ENCODE results near the gene CDK19.
"Not testable (repeated sequence)": the region's sequence is repeated elsewhere in the genome, so short reads cannot be mapped to it uniquely, and the experiment has no call there.

CDK19 gene

DNA sequence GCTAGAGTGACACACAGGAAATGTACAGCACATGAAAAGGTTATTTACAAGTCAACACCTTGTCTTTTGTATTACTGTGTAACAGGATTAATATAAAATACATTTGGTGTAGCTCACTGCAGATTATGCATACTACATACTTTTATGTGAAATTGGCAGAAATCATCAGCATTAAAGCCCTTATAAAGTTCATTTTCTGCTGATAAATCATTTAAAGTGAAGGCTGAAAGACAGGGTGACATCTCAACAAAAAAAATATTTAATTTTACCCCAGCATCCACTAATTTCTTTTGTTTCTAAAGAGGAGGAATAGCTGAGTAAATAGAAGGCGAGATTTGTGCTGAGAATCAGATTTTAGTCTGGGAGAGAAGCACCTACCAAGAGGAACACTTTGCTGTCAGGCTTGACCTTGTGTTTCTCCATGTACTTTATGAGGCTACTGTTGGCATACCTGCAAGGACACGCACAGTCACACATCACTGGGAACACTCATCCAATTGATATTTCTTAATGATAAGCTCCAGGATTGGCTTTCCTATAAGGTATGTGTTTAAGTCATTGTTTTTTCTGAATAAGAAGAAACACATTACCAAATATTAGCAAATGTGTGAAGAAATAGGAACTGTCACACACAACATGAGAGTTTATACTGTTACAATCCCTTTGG, 192.2 kb downstream of the CDK19 start:
- no peak for DNase-seq

DNA sequence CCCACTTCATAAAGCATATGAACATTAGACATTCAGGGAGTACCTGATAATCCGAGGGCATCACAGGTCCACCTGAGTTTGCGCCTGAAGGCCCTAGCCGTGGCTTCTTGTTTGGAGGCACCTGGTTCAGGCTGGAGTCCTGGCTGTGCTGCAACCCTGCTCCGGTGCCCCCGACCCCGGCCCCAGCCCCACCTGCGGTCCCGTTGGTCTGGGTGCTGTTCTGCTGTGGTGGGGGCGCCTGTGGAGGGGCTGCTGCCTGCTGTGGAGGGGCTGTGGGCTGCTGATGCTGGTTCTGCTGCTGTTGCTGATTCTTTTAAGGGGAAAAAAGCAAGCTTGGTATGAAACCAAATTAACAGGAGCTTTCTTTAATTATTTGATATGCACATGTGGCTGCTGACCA, 194.2 kb downstream of the CDK19 start:
- DNase-seq = no peak

DNA sequence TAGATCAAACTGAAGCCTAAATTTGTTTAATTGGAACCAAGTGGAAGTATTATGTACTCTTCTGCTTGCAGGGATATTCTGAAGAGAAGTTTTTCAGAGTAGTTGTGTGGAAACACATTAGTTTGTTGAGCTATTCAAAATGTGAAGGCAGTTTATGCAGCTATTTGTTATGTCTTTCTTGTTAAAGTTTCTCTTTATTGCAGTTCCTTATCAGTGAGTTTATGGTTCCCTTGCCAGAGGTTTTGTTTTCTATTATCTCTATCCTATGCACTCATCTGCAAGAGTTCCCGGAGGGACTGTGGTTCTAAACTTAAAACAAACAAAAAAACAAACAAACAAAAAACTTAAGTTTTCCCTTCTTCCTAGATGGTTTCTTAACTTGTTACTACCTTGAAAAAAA, 195.2 kb downstream of the CDK19 start:
- no peak for DNase-seq

DNA sequence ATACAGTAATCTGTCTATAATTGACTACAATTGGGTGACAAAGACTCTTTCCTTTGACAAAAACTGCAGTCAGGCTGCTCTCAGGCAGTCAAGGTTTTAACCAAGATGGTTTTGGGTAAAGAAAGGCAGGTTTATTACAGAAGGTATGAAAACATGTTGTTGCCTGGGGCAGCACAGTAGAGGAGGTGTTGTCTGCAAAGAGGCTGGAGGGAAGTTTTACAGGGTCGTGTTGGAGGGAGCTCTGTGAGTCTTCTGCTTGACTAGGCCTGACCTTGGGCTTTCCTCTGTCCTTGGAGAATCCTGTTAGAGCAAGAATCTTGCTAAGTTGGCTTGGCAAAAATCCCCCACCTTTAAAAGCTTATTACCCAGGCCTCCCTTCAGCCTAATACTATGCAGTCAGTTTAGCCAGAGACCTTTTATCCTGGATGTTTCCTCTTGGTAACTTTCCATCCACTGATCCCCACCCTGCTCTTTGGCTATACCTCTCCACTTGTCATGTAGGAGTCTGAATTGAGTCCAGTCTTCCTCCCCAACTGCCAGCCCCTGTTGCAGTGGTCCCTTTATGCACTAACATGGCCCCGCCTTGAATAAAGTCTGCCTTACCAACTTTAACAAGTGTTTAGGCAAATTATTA, 195.9 kb downstream of the CDK19 start:
- no peak for DNase-seq

DNA sequence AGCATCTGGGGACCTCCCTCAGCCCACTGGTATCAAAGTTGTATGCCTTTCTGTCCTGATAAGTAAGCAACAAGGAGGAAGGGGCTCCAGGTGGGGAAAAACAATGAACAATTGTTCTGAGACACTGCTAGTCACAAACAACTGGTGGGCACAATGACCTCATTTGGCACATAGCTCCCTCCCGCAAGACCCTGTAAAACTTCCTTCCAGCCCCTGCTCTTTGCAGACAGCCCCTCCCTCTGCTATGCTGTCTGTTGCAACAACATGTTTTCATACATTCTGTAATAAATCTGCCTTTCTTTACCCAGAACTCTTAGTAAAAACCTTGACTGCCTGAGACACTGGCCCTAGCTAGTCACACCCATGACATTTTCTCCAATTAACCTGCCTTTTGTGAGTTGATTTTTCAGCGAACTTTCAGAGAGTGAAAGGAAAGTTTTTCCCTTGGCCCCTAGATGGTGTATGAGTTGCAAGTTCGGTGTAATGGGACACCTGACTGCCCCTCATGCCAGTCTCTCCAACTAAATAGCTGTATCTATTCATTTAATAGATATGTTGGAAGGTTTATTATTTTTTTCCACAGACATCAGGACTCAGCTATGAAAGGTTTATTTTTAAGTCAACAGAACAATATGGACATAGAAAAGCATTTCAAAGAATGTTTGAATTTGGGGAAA, 196.5 kb downstream of the CDK19 start:
- DNase-seq = peak in 1 of 51 donors; percentile 68

DNA sequence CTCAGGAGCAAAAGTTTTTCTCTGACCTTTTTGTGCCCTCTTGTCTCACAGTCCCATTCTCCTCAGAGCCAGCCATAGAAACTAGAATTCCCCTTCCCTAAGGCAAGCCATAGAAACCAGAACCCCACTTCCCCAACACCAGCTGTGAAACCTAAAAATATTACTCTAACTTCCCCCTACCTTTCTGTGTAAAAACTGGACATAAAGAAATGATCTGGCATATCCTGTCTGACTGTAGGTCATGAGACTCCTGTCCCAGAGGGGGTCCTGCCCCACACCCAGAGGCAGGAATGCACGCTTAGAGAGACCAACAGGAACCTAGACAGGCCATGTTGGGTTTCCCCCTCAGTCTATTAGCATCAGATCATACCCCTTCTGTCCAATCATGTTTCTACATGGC, 198.2 kb downstream of the CDK19 start:
- DNase-seq = no peak

DNA sequence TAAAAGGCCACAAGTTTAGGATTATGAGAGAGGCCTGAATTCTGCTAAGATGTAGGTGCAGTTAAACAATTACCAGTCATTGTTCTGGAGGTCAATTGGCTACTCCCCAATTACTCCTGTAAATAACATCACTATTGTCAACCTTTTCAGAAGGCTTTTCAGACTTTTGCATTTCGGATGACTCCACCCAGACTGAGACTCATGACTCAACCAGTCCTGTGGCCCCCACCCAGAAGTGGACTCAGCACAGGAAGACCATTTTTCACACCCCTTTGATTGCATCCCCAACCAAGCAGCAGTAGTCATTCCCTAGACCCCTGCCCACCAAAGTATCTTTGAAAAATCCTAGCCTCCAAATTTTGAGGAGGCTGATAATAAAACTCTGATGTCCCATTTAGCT, 199.5 kb downstream of the CDK19 start:
- no peak for DNase-seq

DNA sequence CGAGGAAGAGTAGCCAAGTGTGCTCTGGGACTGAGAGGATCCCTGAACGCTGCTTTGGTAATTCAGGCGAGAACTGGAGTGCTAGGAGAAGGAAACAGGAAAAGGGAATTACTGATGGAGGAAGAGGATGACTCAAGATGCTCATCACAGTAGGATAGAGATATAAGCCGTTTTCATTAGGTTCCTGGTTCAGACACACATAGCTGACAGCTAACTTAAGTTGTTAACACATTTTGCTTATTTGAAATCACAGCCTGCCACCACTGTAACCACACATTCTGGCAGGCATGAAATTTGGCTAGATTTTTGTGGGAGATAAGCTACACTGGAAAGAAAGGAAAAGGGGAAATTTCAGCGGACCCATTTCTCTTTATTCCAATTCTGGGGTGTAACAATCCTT, 200.7 kb downstream of the CDK19 start:
- DNase-seq = peak in 1 of 51 donors; percentile 42

DNA sequence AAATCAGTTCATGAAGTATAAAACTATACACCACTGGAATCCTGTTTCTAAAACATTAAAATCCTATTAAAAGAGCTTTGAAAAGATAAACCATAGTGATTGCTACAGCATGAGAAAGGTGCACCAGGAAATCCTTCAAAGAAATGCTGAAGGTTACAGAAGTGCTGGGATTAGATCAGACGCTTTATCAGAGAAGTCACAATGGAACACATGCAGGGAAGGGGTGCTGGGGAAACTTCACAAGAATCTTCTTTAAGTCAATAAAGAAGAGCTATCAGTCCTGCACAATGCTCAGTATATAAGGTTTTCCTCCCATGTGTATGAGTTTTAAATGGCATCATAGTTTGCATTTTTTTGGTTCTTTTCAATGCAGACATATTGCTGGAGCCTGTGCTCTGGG, 201.2 kb downstream of the CDK19 start:
- peak in 1 of 51 donors; percentile 42 for DNase-seq

DNA sequence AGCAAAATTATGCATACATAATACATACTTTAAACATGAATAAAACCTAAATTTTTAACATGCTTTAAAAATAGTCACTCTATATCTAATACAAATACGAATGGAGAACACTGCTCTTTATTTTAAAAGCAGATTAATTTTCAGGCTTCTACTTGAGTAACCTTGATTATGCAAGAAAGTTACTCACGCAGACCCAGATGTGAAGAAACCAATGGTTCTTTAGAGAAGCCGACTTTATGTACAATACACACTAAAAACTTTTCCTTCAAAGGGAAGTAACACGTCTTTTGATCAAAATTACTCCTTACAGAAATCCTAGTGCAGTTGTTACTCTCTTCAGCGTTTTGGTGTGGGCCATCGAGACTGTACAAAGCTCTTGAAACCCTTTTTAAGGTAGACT, 201.9 kb downstream of the CDK19 start:
- no peak for DNase-seq

DNA sequence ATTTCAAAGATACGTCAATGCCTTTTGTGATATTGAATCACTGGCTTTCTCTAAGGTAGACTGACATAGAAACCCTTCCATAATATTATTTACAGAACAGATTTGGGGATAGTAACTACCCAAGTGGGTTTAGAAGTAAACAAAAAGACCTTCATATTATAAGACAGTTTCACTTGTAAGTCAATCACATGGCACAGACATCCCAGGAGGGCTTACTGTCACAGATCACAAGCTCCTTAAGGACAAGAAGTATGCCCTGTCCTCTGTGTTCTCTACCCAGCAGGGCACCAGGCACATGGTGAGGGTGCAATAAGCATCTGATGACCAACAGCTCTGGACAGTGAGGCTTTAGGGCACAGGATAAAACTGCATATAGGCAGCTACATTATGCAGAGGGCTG, 203.0 kb downstream of the CDK19 start:
- DNase-seq = no peak

DNA sequence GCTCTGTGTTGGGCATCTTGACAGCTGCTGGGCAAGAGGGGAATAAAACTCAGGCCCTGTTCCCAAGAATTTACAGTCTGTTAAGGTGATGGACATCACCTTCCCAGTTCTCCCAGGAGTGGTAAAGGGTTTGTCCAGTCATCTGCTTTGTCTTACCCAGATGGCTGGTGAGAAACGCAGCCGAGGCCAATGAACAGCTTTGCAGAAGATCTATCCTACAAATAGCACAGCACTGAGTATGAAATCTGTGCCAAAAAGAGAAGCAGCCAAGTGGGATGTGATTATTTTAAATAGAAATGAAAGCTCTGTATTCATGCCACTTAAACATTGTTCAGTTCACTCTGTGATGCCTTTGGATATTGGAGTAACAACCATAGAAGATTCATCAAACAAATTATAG, 206.2 kb downstream of the CDK19 start:
- DNase-seq = peak in 10 of 51 donors; percentile 8 to 62 (median 26)

DNA sequence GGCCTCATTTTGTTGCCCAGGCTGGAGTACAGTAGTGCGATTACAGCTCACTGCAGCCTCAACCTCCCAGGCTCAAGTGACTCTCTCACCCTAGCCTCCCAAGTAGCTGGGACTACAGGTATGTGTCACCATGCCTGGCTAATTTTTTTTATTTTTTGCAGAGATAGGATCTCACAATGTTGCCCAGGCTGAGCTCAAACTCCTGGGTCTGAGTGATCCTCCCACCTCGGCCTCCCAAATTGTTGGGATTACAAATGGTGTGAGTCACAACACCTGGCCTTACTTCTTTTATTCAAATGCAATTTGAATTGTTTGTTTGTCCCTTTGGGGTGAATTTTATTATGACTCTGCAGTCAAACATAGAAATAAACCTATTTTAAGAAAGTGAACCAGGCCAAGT, 207.1 kb downstream of the CDK19 start:
- DNase-seq = no peak

DNA sequence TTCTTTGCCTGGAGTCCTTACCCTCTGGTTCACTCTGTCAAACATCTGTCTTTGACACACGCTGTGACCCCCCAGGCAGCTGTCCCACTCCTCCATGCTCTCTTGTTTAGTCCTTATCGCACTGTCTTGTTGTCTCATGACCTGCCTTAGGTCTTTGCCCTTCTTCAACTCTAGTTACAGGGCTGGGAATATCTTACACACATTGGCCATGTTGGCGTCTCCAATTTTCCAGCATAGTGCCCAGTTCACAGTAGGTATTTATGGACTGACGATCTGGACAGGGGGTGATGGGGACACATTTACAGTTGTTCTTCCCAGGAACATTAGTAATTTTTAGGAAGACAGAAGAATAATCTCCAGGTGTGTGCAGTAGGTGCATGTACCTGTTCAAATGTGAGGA, 209.1 kb downstream of the CDK19 start:
- no peak for DNase-seq

DNA sequence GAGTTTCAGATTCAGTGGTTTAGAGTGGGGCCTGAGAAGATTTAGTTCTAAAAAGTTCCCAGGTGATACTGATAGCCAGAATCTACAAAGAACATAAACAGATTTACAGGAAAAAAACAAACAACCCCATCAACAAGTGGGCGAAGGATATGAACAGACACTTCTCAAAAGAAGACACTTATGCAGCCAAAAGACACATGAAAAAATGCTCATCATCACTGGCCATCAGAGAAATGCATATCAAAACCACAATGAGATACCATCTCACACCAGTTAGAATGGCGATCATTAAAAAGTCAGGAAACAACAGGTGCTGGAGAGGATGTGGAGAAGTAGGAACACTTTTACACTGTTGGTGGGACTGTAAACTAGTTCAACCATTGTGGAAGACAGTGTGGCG, 214.6 kb downstream of the CDK19 start:
- not testable (repeated sequence) for DNase-seq

DNA sequence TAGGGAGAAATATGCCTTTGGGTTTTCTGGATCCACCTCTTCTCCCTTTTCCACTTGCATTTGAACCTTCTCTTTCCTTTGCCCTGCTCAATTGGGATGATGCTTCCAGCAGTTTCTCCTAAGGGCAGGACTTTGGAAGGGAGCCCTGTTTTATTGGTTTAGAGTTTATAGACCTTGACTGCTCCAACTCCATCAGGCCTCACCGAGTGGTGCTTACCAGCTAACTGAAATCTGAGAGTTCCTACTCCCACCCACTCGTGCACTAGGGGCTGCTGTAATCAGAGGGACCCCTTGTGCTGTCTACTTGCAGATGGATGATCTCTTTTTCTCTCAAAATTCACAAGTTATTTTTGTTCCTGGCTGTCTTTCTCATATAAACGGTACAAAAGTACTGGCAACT, 217.5 kb downstream of the CDK19 start:
- DNase-seq = no peak

DNA sequence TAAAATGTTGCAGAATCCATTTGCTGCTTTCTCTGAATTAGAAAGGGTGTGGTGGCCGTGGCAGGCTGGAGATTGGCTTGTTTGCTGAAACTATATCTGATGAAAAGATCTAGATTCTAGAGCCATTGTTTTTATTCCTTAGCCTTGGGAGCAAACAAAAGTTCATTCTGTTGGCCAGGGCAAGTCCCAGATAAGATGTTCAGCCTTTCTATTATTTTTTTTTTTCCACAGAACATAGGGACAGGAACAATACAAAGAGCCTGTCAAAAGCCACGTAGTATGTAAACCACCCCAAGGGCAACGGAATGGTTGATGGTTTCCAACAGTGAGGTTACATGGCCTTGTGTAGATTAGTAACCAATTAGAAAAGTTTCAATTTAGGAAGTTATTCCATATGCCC, 218.9 kb downstream of the CDK19 start:
- DNase-seq = no peak

DNA sequence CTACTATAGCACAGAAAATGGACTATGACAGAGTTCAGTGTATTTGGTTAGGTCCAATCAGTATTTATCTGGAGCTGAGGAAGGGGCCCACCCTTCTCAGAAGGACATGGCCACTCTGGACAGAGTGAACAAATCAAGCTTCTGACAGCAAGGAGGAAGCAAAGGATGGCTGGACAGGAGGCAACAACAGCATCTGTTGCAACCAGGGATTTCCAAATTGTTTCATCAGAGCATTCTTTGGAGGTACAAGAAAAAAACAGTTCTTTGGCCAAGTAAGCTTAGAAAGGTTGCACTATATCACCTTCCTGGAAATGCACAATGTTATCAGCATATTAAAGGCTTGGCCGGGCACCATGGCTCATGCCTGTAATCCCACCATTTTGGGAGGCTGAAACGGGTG, 220.2 kb downstream of the CDK19 start:
- no peak for DNase-seq

DNA sequence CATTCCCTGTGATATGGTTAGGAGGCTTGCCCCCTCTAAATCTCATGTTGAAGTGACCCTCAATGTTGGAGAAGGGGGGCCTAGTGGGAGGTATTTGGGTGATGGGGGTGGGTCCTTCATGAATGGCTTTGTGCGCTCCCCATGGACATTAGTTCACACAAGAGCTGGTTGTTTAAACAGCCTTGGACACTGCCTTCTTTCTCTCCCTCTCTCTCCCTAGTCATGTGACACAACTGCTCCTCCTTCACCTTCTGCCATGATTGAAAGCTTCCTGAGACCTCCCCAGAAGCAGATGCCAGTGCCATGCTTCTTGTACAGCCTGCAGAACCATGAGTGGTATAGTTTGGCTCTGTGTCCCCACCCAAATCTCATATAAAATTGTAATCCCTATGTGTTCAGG, 221.6 kb downstream of the CDK19 start:
- DNase-seq = no peak

DNA sequence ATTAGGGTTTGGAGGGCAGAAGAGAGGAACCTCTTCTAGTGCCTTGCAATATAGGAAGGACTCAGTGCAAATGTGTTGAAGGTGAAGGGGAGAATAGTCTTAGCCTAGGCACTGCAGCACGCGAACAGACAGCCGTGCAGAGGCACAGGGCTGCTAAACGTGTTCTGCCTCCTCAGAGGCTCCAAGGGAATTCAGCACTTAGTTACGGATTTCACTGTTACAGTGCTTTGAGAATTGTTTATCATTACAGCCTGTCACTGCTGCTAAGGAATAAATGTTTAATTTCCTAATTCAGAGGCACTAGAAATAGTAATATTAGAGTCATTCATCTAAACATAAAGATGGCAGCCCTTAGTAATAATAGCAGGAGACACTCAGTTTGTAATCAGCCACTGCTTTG, 222.5 kb downstream of the CDK19 start:
- peak in 1 of 51 donors; percentile 15 for DNase-seq

DNA sequence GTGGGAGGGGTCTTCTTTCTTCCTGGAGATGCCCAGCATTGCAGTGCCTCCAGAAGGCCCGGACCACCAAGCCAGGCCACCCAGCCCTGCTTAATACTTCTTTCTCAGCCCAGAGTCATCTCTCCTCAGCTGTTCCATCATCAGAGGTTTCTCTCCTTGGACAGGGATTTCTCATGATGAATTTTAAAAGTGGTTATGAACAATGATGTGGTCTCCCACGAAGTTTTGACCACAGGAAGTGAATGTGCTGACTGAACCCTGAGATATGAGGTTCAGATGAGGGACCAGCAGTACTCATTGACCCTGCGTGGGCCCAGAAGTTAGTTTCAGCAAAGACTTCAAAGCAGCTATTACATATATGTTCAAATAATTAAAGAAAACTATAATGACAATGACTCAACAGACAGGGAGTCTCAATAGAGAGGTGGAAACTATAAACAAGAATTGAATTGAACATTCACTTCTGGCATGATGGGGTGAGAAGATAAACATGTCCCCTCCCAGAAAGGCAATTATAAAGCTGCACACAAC, 224.4 kb downstream of the CDK19 start:
- no peak for DNase-seq

DNA sequence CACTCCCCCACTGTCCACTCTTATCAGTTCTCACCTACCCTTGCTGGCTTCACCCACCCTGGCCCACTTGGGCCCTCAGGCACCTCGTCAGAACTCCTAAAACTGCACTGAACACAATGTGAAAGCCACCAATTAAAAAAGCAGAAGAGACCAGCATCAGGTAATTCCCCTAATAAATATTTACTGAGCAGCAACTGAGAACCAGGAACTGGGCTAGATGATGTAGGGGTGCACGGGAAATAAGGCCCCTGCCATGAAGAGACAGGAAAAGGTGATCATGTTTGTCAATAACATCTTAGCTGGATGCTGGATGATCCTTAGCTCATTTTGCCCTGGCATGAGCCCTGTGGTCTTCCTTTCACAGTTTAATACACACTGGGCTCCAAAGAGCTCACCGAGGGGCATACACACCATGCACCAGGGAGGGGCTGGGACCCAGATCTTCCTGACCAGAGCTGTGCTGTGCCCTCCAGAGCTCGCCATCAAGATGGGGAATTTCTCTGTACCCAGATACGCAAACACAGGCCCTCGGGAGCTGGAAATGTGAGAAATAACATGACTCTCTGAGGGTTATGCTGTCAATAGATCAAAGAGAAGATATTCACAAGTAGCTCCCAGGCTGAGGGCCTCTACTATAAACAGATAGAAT, 225.3 kb downstream of the CDK19 start:
- no peak for DNase-seq
